ENCODE data around the gene AFAP1. TPM values are rescaled to one million over a fixed set of nuclear protein-coding genes. Genes with fewer than 3 reads are reported as not detected.

Gene AFAP1
- total RNA-seq, 1 experiment from 2014 or later, result 94.7 TPM

- H3K9me3 ChIP-seq (ENCODE audit: control insufficient read depth, insufficient read depth, low read depth, low read length), result no peaks in the 10 kb centered on the region
- no peak overlapping the region for H3K4me3 ChIP-seq (ENCODE audit: low read depth in 2 of 2, low read length in 2 of 2)
- H3K36me3 ChIP-seq (ENCODE audit: control insufficient read depth, insufficient read depth, low read length), result no peaks in the 10 kb centered on the region
- ChIA-PET CTCF (no interaction called here), POLR2A (no interaction called here)
- TF ChIP-seq CTCF (IDR thresholded peaks at IDR 0.05) (no peak), POLR2AphosphoS5 (IDR thresholded peaks at IDR 0.05; ENCODE audit: low read depth, low read length) (no peak), REST (IDR thresholded peaks at IDR 0.05; ENCODE audit: insufficient read depth in 1 of 2, low read depth in 2 of 2, low read length in 1 of 2) (no peak), SIN3A (IDR thresholded peaks at IDR 0.05; ENCODE audit: borderline replicate concordance, insufficient read depth, low read depth, low read length) (no peak), TCF7L2 (IDR thresholded peaks at IDR 0.05; ENCODE audit: low read depth, low read length) (no peak)
- H3K27me3 ChIP-seq (ENCODE audit: control insufficient read depth, insufficient read depth, low read length), result no peaks in the 10 kb centered on the region
- ATAC-seq (no peak), DNase-seq (ENCODE audit: low read depth, low spot score) (no peak)
- H3K4me1 ChIP-seq (ENCODE audit: control insufficient read depth, insufficient read depth, low read length), result no peaks in the 10 kb centered on the region
- BruUV-seq (replicated peaks), result no TSS peak
- in situ Hi-C loops (cut with HindIII; ENCODE audit: low pct_unique_long_range_greater_than_20kb, low sequenced_read_pairs), result no loop called here
- intact Hi-C loops (cut with micrococcal nuclease; ENCODE audit: unreplicated experiment), result no loop called here
- H3K27ac ChIP-seq (ENCODE audit: low read length), result no peak overlapping the region
These were observed 216.8 kb downstream of the AFAP1 start for GRCh38 chr4:7722766-7723387.

GRCh38 chr4:7721984-7722551 lies 217.6 kb downstream of the AFAP1 start:
- no TSS peak for BruUV-seq (replicated peaks)
- H3K27ac ChIP-seq (ENCODE audit: low read length), result no peak overlapping the region
- TF ChIP-seq SIN3A (IDR thresholded peaks at IDR 0.05; ENCODE audit: borderline replicate concordance, insufficient read depth, low read depth, low read length) (no peak), POLR2AphosphoS5 (IDR thresholded peaks at IDR 0.05; ENCODE audit: low read depth, low read length) (no peak), TCF7L2 (IDR thresholded peaks at IDR 0.05; ENCODE audit: low read depth, low read length) (no peak), REST (IDR thresholded peaks at IDR 0.05; ENCODE audit: insufficient read depth in 1 of 2, low read depth in 2 of 2, low read length in 1 of 2) (no peak), CTCF (IDR thresholded peaks at IDR 0.05) (no peak; the same call in 1 of the 2 replicates)
- ATAC-seq (peak; percentile 55; the same call in 1 of the 2 replicates), DNase-seq (ENCODE audit: low read depth, low spot score) (no peak)
- ChIA-PET CTCF (no interaction called here), POLR2A (no interaction called here)
- H3K4me3 ChIP-seq (ENCODE audit: low read depth in 2 of 2, low read length in 2 of 2), result no peak overlapping the region
- intact Hi-C loops (cut with micrococcal nuclease; ENCODE audit: unreplicated experiment), result no loop called here
- no peaks in the 10 kb centered on the region for H3K36me3 ChIP-seq (ENCODE audit: control insufficient read depth, insufficient read depth, low read length)
- no peaks in the 10 kb centered on the region for H3K4me1 ChIP-seq (ENCODE audit: control insufficient read depth, insufficient read depth, low read length)
- H3K9me3 ChIP-seq (ENCODE audit: control insufficient read depth, insufficient read depth, low read depth, low read length), result no peaks in the 10 kb centered on the region
- in situ Hi-C loops (cut with HindIII; ENCODE audit: low pct_unique_long_range_greater_than_20kb, low sequenced_read_pairs), result no loop called here
- no peaks in the 10 kb centered on the region for H3K27me3 ChIP-seq (ENCODE audit: control insufficient read depth, insufficient read depth, low read length)
